HEK293T (cell line): ENCODE measurements around the gene LACTBL1.

Source experiments
- ARNT ChIP-seq: fragments of 450-650 bp; IDR thresholded peaks from 2 replicates; pipeline ENCODE4 v1.6.1; 2017; ENCODE audit warnings: mild to moderate bottlenecking
- CTBP1 ChIP-seq: fragments of 450-650 bp; IDR thresholded peaks from 2 replicates; pipeline ENCODE4 v1.6.1; 2016; ENCODE audit warnings: borderline replicate concordance
- FOXA1 ChIP-seq: fragments of 450-650 bp; IDR thresholded peaks from 2 replicates; pipeline ENCODE4 v1.6.1; 2016; ENCODE audit warnings: mild to moderate bottlenecking
- FOXK2 ChIP-seq: fragments of 450-650 bp; IDR thresholded peaks from 2 replicates; pipeline ENCODE4 v1.6.1; 2016; ENCODE audit warnings: mild to moderate bottlenecking
- FOXM1 ChIP-seq: fragments of 450-650 bp; IDR thresholded peaks from 2 replicates; pipeline ENCODE4 v1.6.1; 2017; ENCODE audit warnings: mild to moderate bottlenecking, borderline replicate concordance
- L3MBTL2 ChIP-seq: fragments of 450-650 bp; conservative IDR thresholded peaks from 2 replicates; pipeline ENCODE4 v1.6.1; 2016; ENCODE audit warnings: mild to moderate bottlenecking
- NFRKB ChIP-seq: fragments of 450-650 bp; IDR thresholded peaks from 2 replicates; pipeline ENCODE4 v1.6.1; 2016; ENCODE audit warnings: mild to moderate bottlenecking, moderate library complexity
- SP1 ChIP-seq: fragments of 450-650 bp; IDR thresholded peaks from 2 replicates; pipeline ENCODE4 v1.6.1; 2017
- TARDBP ChIP-seq: fragments of 450-650 bp; IDR thresholded peaks from 2 replicates; pipeline ENCODE4 v1.6.1; 2016

DNA sequence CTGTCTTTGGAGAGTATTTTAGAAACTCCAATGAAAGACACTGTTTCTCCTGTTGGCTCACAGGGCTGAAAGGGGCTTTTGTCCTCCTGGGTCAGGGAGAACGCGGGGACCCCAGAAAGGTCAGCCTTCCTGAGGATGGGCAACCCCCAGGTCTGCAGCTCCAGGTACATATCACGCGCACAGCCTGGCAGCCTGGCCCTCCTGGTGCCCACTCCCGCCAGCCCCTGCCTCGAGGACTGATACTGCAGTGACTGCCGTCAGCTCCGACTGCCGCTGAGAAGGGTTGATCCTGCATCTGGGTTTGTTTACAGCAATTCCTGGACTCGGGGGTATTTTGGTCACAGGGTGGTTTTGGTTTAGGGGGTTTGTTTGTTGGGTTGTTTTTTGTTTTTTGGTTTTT, 58.5 kb downstream of the LACTBL1 start:
- no peak for TF ChIP-seq FOXA1
- TF ChIP-seq L3MBTL2, result no peak
- no peak for TF ChIP-seq FOXM1
- no peak for TF ChIP-seq CTBP1
- no peak for TF ChIP-seq NFRKB
- TF ChIP-seq SP1, result no peak
- TF ChIP-seq TARDBP, result no peak
- TF ChIP-seq ARNT, result no peak
- TF ChIP-seq FOXK2, result no peak
